ENCODE measurements around the gene EXOC4.

GRCh38 chr7:133783276-133783675 lies 530.4 kb downstream of the EXOC4 start:
- TF ChIP-seq CTCF (IDR thresholded peaks at IDR 0.05; ENCODE audit: low read length) (no peak), EZH2 (IDR thresholded peaks at IDR 0.05; ENCODE audit: borderline replicate concordance, low read length) (no peak)

Data from OCI-LY1 (cell line).